Osteoblast (primary cell): ENCODE measurements around the gene TNRC18. TPM values are rescaled to one million over a fixed set of nuclear protein-coding genes. Genes with fewer than 3 reads are reported as not detected.

Source experiments
- DNase-seq: peaks from one replicate; pipeline ENCODE4 v3.0.0; 2011; ENCODE audit warnings: low spot score, mixed read lengths; ENCODE audit not compliant: insufficient read length; ENCODE audit errors: missing footprints
- H2AFZ ChIP-seq: 2 replicates; pipeline ENCODE4 v1.6.0; 2011; ENCODE audit warnings: mild to moderate bottlenecking, low read length
- H3K27ac ChIP-seq: 2 replicates; pipeline ENCODE4 v1.5.1; 2011; ENCODE audit warnings: mild to moderate bottlenecking, low read depth, low read length, moderate library complexity
- H3K27me3 ChIP-seq: 2 replicates; pipeline ENCODE4 v1.6.0; 2012; ENCODE audit warnings: mild to moderate bottlenecking, control low read depth, inconsistent platforms, low read length, moderate library complexity; ENCODE audit not compliant: insufficient read depth
- H3K36me3 ChIP-seq: 2 replicates; pipeline ENCODE4 v1.5.1; 2011; ENCODE audit warnings: mild to moderate bottlenecking, low read length, control low read depth, moderate library complexity; ENCODE audit not compliant: insufficient read depth
- H3K4me1 ChIP-seq: 2 replicates; pipeline ENCODE4 v1.5.1; 2011; ENCODE audit warnings: mild to moderate bottlenecking, low read length, control low read depth, moderate library complexity; ENCODE audit not compliant: insufficient read depth
- H3K4me2 ChIP-seq: 2 replicates; pipeline ENCODE4 v1.6.0; 2011; ENCODE audit warnings: mild to moderate bottlenecking, low read length; ENCODE audit not compliant: insufficient read depth
- H3K4me3 ChIP-seq: fragments of 200-600 bp; sonication (generic); 3 replicates; pipeline ENCODE4 v1.5.1; 2012; ENCODE audit warnings: mild to moderate bottlenecking, low read length, inconsistent platforms; ENCODE audit not compliant: insufficient read depth
- H3K79me2 ChIP-seq: 2 replicates; pipeline ENCODE4 v1.6.0; 2012; ENCODE audit warnings: mild to moderate bottlenecking, low read length, control low read depth, inconsistent platforms; ENCODE audit not compliant: insufficient read depth
- H3K9me3 ChIP-seq: 2 replicates; pipeline ENCODE4 v1.5.1; 2011; ENCODE audit warnings: low read depth, low read length, control low read depth
- H4K20me1 ChIP-seq: 2 replicates; pipeline ENCODE4 v1.6.0; 2012; ENCODE audit warnings: mild to moderate bottlenecking, low read length, control low read depth; ENCODE audit not compliant: insufficient read depth
- total RNA-seq: library from RNA; depleted of rRNA; stranded (reverse); fragments of >200 nt; gene quantifications from 2 replicates; pipeline ENCODE4 v1.2.3, GENCODE V29; 2012
- TF ChIP-seq, protein P1 (sequence below): IDR thresholded peaks from 2 replicates; pipeline ENCODE4 v1.5.1; 2011; ENCODE audit warnings: mild to moderate bottlenecking, low read depth, low read length, moderate library complexity; ENCODE audit errors: extremely low read depth

Gene TNRC18
- total RNA-seq, 1 donor: 83.6 TPM

DNA sequence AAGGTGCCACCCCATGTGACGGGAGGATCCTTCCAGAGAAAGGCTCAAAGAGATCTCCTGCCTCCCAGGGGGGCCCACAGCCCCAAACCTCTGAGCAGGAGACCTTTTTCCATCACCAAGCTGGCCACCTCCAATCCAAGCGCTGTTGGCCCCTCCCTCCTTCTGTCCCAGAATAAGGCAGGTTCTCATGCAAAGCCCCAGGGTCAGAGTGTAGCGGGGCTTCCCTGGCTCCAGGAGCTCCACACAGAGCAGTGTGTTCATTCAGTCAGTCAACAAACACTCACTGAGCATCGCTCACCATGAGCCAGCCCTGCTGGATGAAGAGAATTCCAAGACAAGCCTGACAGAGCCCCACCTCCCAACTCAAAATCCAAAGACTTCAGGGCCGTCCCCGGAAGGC is 39.0 kb downstream of the TNRC18 start:
- peak; percentile 72 for DNase-seq
- Histone ChIP-seq H3K4me2 (no peak overlapping the region), H3K36me3 (peaks cover 32% of the 10 kb centered on the region), H3K4me1 (peaks cover 11% of the 10 kb centered on the region), H3K27me3 (no peaks in the 10 kb centered on the region), H2AFZ (no peak overlapping the region), H3K9me3 (no peaks in the 10 kb centered on the region), H3K27ac (no peak overlapping the region), H3K4me3 (no peak overlapping the region), H3K79me2 (peaks cover 89% of the 10 kb centered on the region), H4K20me1 (peaks cover 63% of the 10 kb centered on the region)
- TF ChIP-seq, protein P1, sequence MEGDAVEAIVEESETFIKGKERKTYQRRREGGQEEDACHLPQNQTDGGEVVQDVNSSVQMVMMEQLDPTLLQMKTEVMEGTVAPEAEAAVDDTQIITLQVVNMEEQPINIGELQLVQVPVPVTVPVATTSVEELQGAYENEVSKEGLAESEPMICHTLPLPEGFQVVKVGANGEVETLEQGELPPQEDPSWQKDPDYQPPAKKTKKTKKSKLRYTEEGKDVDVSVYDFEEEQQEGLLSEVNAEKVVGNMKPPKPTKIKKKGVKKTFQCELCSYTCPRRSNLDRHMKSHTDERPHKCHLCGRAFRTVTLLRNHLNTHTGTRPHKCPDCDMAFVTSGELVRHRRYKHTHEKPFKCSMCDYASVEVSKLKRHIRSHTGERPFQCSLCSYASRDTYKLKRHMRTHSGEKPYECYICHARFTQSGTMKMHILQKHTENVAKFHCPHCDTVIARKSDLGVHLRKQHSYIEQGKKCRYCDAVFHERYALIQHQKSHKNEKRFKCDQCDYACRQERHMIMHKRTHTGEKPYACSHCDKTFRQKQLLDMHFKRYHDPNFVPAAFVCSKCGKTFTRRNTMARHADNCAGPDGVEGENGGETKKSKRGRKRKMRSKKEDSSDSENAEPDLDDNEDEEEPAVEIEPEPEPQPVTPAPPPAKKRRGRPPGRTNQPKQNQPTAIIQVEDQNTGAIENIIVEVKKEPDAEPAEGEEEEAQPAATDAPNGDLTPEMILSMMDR: no peak

DNA sequence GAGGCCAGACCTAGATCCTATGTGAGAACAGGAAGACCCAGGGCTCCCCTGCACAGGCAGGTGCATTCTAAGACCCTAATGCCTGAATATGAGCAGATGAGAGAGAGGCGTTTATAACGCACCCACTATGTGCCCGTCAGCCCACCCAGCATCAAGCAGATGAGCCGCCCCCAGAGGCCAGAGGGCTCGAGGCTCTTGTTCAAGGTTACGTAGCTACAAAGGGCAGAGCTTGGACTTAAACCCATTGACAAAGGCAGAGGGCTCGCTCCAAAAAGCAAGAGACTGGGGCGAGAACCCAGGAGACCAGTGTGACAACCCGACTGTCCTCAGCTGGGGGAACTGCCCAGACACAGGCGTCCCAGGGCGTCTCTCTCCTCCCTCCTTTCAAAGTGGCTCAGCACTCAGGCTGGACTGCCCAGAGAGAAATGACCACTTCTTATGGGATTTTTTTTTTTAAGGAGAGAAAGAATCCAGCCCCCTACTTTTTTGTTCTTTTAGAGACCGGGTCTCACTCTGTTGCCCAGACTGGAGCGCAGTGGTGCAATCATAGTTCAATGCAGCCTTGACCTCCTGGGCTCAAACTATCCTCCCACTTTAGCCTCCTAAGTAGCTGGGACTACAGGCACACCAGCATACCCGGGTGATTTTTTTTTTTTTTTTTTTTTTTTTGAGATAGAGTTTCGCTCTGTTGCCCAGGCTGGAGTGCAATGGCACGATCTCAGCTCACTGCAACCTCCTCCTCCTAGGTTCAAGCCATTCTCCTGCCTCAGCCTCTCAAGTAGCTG is 40.1 kb downstream of the TNRC18 start:
- Histone ChIP-seq H3K9me3 (no peaks in the 10 kb centered on the region), H3K79me2 (peaks cover 94% of the 10 kb centered on the region), H3K27ac (peak overlapping the region; percentile 12), H3K4me1 (peaks cover 11% of the 10 kb centered on the region), H3K4me2 (no peak overlapping the region), H3K36me3 (peaks cover 30% of the 10 kb centered on the region), H3K27me3 (no peaks in the 10 kb centered on the region), H4K20me1 (peaks cover 69% of the 10 kb centered on the region), H3K4me3 (no peak overlapping the region), H2AFZ (no peak overlapping the region)
- TF ChIP-seq, protein P1: no peak
- DNase-seq: peak; percentile 80

DNA sequence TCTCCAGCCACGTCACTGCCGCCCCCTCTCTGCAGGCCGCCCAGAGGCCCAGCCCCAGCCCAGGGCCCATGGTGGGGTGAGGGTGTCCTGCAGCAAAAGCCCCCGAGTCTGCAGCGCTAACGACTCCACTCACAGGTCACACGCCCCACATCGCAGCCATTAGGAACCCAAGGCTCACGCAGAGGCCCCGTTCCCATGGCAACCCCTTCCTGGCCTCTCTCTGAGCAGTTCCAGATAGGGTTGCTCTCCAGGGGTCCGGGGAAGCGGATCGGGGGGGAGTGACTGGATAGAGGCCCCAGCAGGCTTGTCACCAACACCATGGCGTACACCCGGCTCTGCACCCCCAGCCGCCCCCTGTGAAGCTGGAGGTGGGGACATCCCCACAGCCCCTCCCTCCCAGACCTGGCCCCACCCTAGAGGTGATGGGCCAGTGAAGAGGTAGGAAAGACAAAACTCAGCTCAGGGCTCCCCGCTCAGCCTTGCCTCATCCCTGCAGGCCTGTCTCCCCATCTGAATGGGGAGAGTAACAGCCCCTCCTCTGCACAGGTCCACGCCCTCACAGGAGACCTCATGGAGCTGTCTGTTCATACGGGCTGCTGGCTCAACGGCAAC is 41.2 kb downstream of the TNRC18 start:
- Histone ChIP-seq H2AFZ (no peak overlapping the region), H3K27ac (no peak overlapping the region), H3K4me1 (peaks cover 11% of the 10 kb centered on the region)

More for the DNA sequence above, 41.2 kb downstream of the TNRC18 start:
- H3K9me3 ChIP-seq: no peaks in the 10 kb centered on the region
- H3K4me2 ChIP-seq: no peak overlapping the region
- no peaks in the 10 kb centered on the region for H3K27me3 ChIP-seq
- H3K4me3 ChIP-seq: no peak overlapping the region
- peaks cover 75% of the 10 kb centered on the region for H4K20me1 ChIP-seq
- H3K79me2 ChIP-seq: peaks cover 93% of the 10 kb centered on the region
- peaks cover 28% of the 10 kb centered on the region for H3K36me3 ChIP-seq
- peak; percentile 80 for DNase-seq
- TF ChIP-seq, protein P1: no peak
